K562 (cell line): ENCODE data around the gene ARID3A. TPM values are rescaled to one million over a fixed set of nuclear protein-coding genes. Genes with fewer than 3 reads are reported as not detected.

ENCODE experiments used
- ATAC-seq: fragments of 200-7000 bp; cut with Tn5 transposase; 3 replicates; pipeline ENCODE4 v1.9.1; 2020; ENCODE audit warnings: moderate library complexity
- BruUV-seq: library from RNA; stranded (reverse); fragments of 400-500 nt; replicated peaks from 2 replicates; lab custom pipeline; 2021; lab: Mats Ljungman, UMichigan
- CTCF ChIA-PET: fragments of 300-600 bp; formaldehyde crosslinking; extraction: SDS; loops from one replicate; lab custom pipeline; 2021; ENCODE audit warnings: low intra/inter-chr PET ratio; lab: Yijun Ruan, JAX
- POLR2A ChIA-PET: fragments of 300-600, 350-650 bp; sonication (Branson Sonifier 250); formaldehyde crosslinking; extraction: SDS; loops from one replicate; lab custom pipeline; 2021; ENCODE audit warnings: antibody characterized with exemption, inconsistent platforms; lab: Yijun Ruan, JAX
- DNase-seq, 4 experiments: peaks; one replicate each; pipeline versions ENCODE4 v3.0.0 to v3.0.0-alpha.2; 2011 to 2018; ENCODE audit warnings: low spot score in 3 of 4, mixed read lengths in 3 of 4; ENCODE audit errors: extremely low read depth in 1 of 4
- FAIRE-seq: peaks from 2 replicates; lab custom pipeline; 2011; peaks lifted over from hg19 to GRCh38; lab: Jason Lieb, UNC
- H2AFZ ChIP-seq: 2 replicates; pipeline ENCODE4 v1.6.0; 2011; ENCODE audit warnings: low read depth, low read length, control low read depth, inconsistent platforms
- H3K27ac ChIP-seq: fragments of 200-600 bp; 3 replicates; pipeline ENCODE4 v1.8.0; 2011; ENCODE audit warnings: low read depth, mild to moderate bottlenecking, control low read depth, inconsistent platforms, low read length, moderate library complexity, mixed read lengths; ENCODE audit errors: extremely low read depth
- H3K27me3 ChIP-seq, 2 experiments: fragments of 300-600 bp in 1 of 2; 2 replicates in 1 of 2; 3 replicates in 1 of 2; pipeline versions ENCODE4 v1.6.0 to v1.8.0; 2011; ENCODE audit warnings: inconsistent platforms in 2 of 2, low read length in 2 of 2, mild to moderate bottlenecking in 1 of 2, mixed read lengths in 1 of 2, moderate library complexity in 1 of 2; ENCODE audit not compliant: control insufficient read depth in 2 of 2, insufficient read depth in 2 of 2
- H3K36me3 ChIP-seq: fragments of 300-600 bp; 3 replicates; pipeline ENCODE4 v1.8.0; 2011; ENCODE audit warnings: mild to moderate bottlenecking, low read length, inconsistent platforms; ENCODE audit not compliant: control insufficient read depth, insufficient read depth
- H3K4me1 ChIP-seq, 2 experiments: fragments of 200-600 bp in 1 of 2; replicated peaks in 1 of 2; 2 replicates in 1 of 2; 3 replicates in 1 of 2; pipeline versions ENCODE4 v1.5.1 to v1.8.0; 2011; ENCODE audit warnings: inconsistent platforms in 2 of 2, low read length in 2 of 2, mild to moderate bottlenecking in 1 of 2, mixed read lengths in 1 of 2, moderate library complexity in 1 of 2; ENCODE audit not compliant: control insufficient read depth in 2 of 2, insufficient read depth in 2 of 2
- H3K4me2 ChIP-seq: 2 replicates; pipeline ENCODE4 v1.6.1; 2011; ENCODE audit warnings: low read length, control low read depth, inconsistent platforms, mixed read lengths; ENCODE audit not compliant: insufficient read depth
- H3K4me3 ChIP-seq: fragments of 200-600 bp; sonication (generic), shearing (Covaris generic); 2 replicates; pipeline ENCODE4 v1.5.1; 2016; ENCODE audit warnings: control low read depth, inconsistent platforms
- H3K79me2 ChIP-seq: fragments of 200-600 bp; 3 replicates; pipeline ENCODE4 v1.8.0; 2011; ENCODE audit warnings: low read length, inconsistent platforms; ENCODE audit not compliant: control insufficient read depth, insufficient read depth
- H3K9ac ChIP-seq, 2 experiments: 2 replicates each; pipeline versions ENCODE4 v1.6.0 to v1.6.1; 2011; ENCODE audit warnings: low read depth in 2 of 2, low read length in 2 of 2, control low read depth in 1 of 2, inconsistent platforms in 1 of 2, mild to moderate bottlenecking in 1 of 2, mixed read lengths in 1 of 2; ENCODE audit not compliant: insufficient read depth in 1 of 2
- H3K9me1 ChIP-seq: one replicate; pipeline ENCODE4 v1.6.0; 2011; ENCODE audit warnings: inconsistent platforms, mild to moderate bottlenecking, low read length, moderate library complexity; ENCODE audit not compliant: control insufficient read depth, insufficient read depth
- H3K9me3 ChIP-seq: replicated peaks from 2 replicates; pipeline ENCODE4 v1.5.1; 2011; ENCODE audit warnings: low read depth, low read length, inconsistent platforms; ENCODE audit not compliant: control insufficient read depth, insufficient read depth
- H4K20me1 ChIP-seq: replicated peaks from 2 replicates; pipeline ENCODE4 v1.6.1; 2011; ENCODE audit warnings: low read length, inconsistent platforms, mixed read lengths; ENCODE audit not compliant: control insufficient read depth, insufficient read depth
- ETV6 ChIP-seq, 3 experiments: fragments of 150-350 bp in 1 of 3; sonication (generic) in 1 of 3; formaldehyde crosslinking in 1 of 3; IDR thresholded peaks; 2 replicates each; pipeline versions ENCODE4 v1.6.1 to v1.8.0; 2014 to 2022; ENCODE audit warnings: borderline replicate concordance in 2 of 3, low read depth in 2 of 3, antibody characterized with exemption in 1 of 3, low read length in 1 of 3, mild to moderate bottlenecking in 1 of 3, missing genetic modification reagents in 1 of 3
- FOXA1 ChIP-seq: fragments of 450-650 bp; IDR thresholded peaks from 2 replicates; pipeline ENCODE4 v1.6.1; 2016; ENCODE audit warnings: mild to moderate bottlenecking, borderline replicate concordance
- HNRNPL ChIP-seq: fragments of 200-400 bp; formaldehyde crosslinking; IDR thresholded peaks from 2 replicates; pipeline ENCODE4 v1.6.1; 2017; ENCODE audit warnings: low read depth, mild to moderate bottlenecking, low read length
- MNT ChIP-seq, 2 experiments: fragments of 450-650 bp; conservative IDR thresholded peaks; 2 replicates each; pipeline ENCODE4 v1.6.1; 2017; ENCODE audit warnings: mild to moderate bottlenecking in 2 of 2, moderate library complexity in 2 of 2
- RBFOX2 ChIP-seq: fragments of 200-400 bp; formaldehyde crosslinking; IDR thresholded peaks from 2 replicates; pipeline ENCODE4 v1.6.1; 2017; ENCODE audit warnings: low read depth, mild to moderate bottlenecking, low read length, moderate library complexity
- ZBTB33 ChIP-seq: sonication (generic); formaldehyde crosslinking; IDR thresholded peaks from 2 replicates; pipeline ENCODE4 v1.8.1; 2023; ENCODE audit warnings: mild to moderate bottlenecking, missing genetic modification reagents
- ZBTB7A ChIP-seq: IDR thresholded peaks from 2 replicates; pipeline ENCODE4 v1.6.1; 2011; ENCODE audit warnings: low read depth, mild to moderate bottlenecking, low read length, moderate library complexity, borderline replicate concordance; ENCODE audit not compliant: control insufficient read depth
- ZBTB8A ChIP-seq: fragments of 450-650 bp; IDR thresholded peaks from 2 replicates; pipeline ENCODE4 v1.6.1; 2018; ENCODE audit warnings: mild to moderate bottlenecking, moderate library complexity; ENCODE audit not compliant: partially characterized antibody
- ZC3H11A ChIP-seq: IDR thresholded peaks from 2 replicates; pipeline ENCODE4 v1.6.1; 2012; ENCODE audit warnings: low read depth, low read length, improper control_type of control experiment
- ZNF175 ChIP-seq: fragments of 200-800 bp; sonication (Bioruptor generic); IDR thresholded peaks from 2 replicates; pipeline ENCODE4 v1.6.1; 2016; ENCODE audit warnings: low read depth, mild to moderate bottlenecking, missing genetic modification characterization, missing compliant biosample characterization
- WGBS: fragments of 100-300 bp; shearing (Covaris generic); methylation state at CpG from one replicate; pipeline ENCODE4 v1.1.6; 2016; ENCODE audit warnings: low coverage, mixed read lengths; ENCODE audit not compliant: insufficient coverage; ENCODE audit errors: missing lambda C conversion rate; 5-methylcytosine and 5-hydroxymethylcytosine counted together
- in situ Hi-C: fragments of 300-500 bp; cut with MboI; formaldehyde crosslinking; loops from 4 replicates; pipeline ENCODE4 v1.15.0; 2018; ENCODE audit warnings: inconsistent platforms, mixed read lengths
- intact Hi-C: fragments of 100-400 bp; cut with micrococcal nuclease; formaldehyde crosslinking; loops from 2 replicates; pipeline ENCODE4 v1.14.2; 2022
- polyA plus RNA-seq, 8 experiments: library from polyadenylated mRNA; depleted of rRNA in 4 of 8; stranded (reverse) in 5 of 8; unstranded in 3 of 8; fragments of >200 nt; fragmentation: Nextera tagmentation in 2 of 8; fragmentation: Illumina TruSeq in 1 of 8; extraction: Ambion mirVana in 2 of 8; extraction: Trizol in 1 of 8; gene quantifications; 2 replicates each; pipeline versions ENCODE4 v1.2.1 to v1.2.3, GENCODE V29; 2011 to 2014; ENCODE audit warnings: inconsistent platforms in 1 of 8, missing spikeins in 1 of 8
- total RNA-seq, 7 experiments: library from RNA; depleted of rRNA in 6 of 7; stranded (reverse); fragments of >200 nt in 6 of 7; fragmentation: Illumina TruSeq in 2 of 7; extraction: Trizol in 2 of 7; gene quantifications; 2 replicates each; pipeline versions ENCODE4 v1.2.1 to v1.2.3, GENCODE V29; 2011 to 2021; ENCODE audit warnings: low replicate concordance in 1 of 7
- TF ChIP-seq, protein P1 (sequence below): fragments of 200-400 bp; formaldehyde crosslinking; IDR thresholded peaks from 2 replicates; pipeline ENCODE4 v1.6.1; 2017; ENCODE audit warnings: mild to moderate bottlenecking, low read depth, low read length, moderate library complexity

Gene ARID3A
- total and polyA plus RNA-seq, 9 of the 15 experiments (the other 6 are each of a cell fraction or from before 2014, with no cell fraction given) = 1.4 to 118 (median 31.2) TPM

DNA sequence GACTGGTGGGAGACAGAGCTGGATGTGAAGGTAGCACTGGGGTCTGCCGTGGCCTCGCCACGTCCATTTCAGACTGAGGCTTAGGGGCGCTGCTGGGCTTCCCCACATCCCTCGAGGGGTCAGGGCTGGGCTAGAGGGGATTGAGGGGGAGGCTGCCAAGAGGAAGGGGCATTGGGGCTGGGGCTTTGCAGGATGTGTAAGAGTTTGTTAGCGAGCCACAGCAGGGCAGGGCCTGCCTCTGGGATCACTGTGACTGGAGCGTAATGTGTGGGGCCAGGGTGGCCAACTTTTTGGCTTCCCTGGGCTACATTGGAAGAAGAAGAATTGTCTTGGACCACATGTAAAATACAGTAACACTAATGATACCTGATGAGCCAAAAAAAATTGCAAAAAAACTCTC is 14.1 kb downstream of the ARID3A start (continued):
- TF ChIP-seq, protein P1, sequence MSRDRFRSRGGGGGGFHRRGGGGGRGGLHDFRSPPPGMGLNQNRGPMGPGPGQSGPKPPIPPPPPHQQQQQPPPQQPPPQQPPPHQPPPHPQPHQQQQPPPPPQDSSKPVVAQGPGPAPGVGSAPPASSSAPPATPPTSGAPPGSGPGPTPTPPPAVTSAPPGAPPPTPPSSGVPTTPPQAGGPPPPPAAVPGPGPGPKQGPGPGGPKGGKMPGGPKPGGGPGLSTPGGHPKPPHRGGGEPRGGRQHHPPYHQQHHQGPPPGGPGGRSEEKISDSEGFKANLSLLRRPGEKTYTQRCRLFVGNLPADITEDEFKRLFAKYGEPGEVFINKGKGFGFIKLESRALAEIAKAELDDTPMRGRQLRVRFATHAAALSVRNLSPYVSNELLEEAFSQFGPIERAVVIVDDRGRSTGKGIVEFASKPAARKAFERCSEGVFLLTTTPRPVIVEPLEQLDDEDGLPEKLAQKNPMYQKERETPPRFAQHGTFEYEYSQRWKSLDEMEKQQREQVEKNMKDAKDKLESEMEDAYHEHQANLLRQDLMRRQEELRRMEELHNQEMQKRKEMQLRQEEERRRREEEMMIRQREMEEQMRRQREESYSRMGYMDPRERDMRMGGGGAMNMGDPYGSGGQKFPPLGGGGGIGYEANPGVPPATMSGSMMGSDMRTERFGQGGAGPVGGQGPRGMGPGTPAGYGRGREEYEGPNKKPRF = no peak
- TF ChIP-seq ZNF175 (CRISPR knock-in tag) = no peak

DNA sequence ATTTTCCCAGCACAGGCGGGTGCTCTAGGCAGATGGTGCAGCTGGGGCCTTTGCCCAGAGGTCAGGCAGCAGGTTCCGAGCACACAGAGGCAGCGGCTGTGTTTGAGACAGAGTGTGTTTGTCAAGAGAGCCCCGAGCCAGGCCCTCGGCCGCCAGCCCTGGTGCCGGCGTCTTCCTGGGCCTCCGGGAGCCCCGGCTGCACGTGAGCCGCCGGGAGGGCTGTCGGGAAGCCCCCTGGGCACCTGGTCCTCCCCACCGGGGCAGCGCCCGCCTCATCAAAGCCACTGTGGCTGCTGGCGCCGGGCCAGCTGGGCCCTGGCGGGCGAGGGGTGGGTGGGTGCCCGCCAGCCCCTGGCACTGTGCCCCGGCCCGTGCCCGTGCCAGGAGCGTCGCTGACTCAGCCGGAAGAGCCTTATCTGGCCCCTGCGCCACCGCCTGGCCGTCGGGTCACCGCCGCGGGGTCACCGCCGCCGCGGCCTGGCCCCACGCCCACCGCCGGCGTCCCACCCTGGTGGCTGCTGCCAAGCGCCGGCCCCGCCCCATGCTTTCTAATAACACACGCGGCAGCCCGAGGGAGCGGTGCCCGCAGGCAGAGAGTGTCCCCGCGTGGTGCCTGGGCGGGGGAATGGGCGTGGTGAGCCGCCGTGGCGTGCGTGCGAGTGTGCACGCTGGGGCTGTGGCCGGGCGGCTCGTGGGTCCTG is 14.9 kb downstream of the ARID3A start:
- H3K79me2 ChIP-seq = peaks cover 85% of the 10 kb centered on the region
- intact Hi-C loops = no loop called here
- FAIRE-seq (no peak), ATAC-seq (no peak), DNase-seq (no peak)
- in situ Hi-C loops = no loop called here
- no peak overlapping the region for H3K4me2 ChIP-seq
- WGBS = 93% methylated on average over 23 of the region's 64 CpGs
- H4K20me1 ChIP-seq = peaks cover 27% of the 10 kb centered on the region
- no peak overlapping the region for H2AFZ ChIP-seq
- peaks cover 13 to 64% of the 10 kb centered on the region in 2 experiments for H3K4me1 ChIP-seq
- ChIA-PET POLR2A (interaction anchor here (1.8 kb wide), 1 partner anchor 21 kb away, joined by 4 read pairs; no protein-coding TSS in a partner anchor), CTCF (no interaction called here)
- H3K9me3 ChIP-seq = no peaks in the 10 kb centered on the region
- peaks cover 74% of the 10 kb centered on the region; the same call in 2 of the 3 replicates for H3K36me3 ChIP-seq
- peaks cover 10% of the 10 kb centered on the region for H3K9me1 ChIP-seq
- H3K4me3 ChIP-seq = no peak overlapping the region
- no TSS peak for BruUV-seq
- H3K27me3 ChIP-seq = no peaks in the 10 kb centered on the region
- no peak overlapping the region for H3K9ac ChIP-seq
- H3K27ac ChIP-seq = no peak overlapping the region
- TF ChIP-seq ETV6 (IDR thresholded peaks at IDR 0.05; ENCODE audit: borderline replicate concordance in 1 of 2, low read depth in 2 of 2, low read length in 1 of 2) (no peak), ETV6 (CRISPR knock-in tag; IDR thresholded peaks at IDR 0.05; ENCODE audit: borderline replicate concordance) (no peak), ZBTB7A (no peak), RBFOX2 (0 out of 2 replicates have a peak, but pooled peaks have one; percentile 27), ZBTB8A (no peak), HNRNPL (peak; percentile 89; the same call in 1 of the 2 replicates), MNT (conservative IDR thresholded peaks at IDR 0.05) (no peak), ZC3H11A (no peak), ZBTB33 (peak; percentile 18; the same call in 1 of the 2 replicates), FOXA1 (no peak)
